Activated CD4-positive, CD25-positive, alpha-beta regulatory T cell treated with anti-CD3 and anti-CD28 coated beads, Interleukin-2, amount 50 U/mL, for 72 hours (primary cell): ENCODE measurements around the gene TSHZ2.

Experiments used
- DNase-seq: peaks from one replicate; pipeline ENCODE4 v3.0.0; 2021

TSHZ2 gene, protein sequence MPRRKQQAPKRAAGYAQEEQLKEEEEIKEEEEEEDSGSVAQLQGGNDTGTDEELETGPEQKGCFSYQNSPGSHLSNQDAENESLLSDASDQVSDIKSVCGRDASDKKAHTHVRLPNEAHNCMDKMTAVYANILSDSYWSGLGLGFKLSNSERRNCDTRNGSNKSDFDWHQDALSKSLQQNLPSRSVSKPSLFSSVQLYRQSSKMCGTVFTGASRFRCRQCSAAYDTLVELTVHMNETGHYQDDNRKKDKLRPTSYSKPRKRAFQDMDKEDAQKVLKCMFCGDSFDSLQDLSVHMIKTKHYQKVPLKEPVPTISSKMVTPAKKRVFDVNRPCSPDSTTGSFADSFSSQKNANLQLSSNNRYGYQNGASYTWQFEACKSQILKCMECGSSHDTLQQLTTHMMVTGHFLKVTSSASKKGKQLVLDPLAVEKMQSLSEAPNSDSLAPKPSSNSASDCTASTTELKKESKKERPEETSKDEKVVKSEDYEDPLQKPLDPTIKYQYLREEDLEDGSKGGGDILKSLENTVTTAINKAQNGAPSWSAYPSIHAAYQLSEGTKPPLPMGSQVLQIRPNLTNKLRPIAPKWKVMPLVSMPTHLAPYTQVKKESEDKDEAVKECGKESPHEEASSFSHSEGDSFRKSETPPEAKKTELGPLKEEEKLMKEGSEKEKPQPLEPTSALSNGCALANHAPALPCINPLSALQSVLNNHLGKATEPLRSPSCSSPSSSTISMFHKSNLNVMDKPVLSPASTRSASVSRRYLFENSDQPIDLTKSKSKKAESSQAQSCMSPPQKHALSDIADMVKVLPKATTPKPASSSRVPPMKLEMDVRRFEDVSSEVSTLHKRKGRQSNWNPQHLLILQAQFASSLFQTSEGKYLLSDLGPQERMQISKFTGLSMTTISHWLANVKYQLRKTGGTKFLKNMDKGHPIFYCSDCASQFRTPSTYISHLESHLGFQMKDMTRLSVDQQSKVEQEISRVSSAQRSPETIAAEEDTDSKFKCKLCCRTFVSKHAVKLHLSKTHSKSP (N-terminal part only)

DNA sequence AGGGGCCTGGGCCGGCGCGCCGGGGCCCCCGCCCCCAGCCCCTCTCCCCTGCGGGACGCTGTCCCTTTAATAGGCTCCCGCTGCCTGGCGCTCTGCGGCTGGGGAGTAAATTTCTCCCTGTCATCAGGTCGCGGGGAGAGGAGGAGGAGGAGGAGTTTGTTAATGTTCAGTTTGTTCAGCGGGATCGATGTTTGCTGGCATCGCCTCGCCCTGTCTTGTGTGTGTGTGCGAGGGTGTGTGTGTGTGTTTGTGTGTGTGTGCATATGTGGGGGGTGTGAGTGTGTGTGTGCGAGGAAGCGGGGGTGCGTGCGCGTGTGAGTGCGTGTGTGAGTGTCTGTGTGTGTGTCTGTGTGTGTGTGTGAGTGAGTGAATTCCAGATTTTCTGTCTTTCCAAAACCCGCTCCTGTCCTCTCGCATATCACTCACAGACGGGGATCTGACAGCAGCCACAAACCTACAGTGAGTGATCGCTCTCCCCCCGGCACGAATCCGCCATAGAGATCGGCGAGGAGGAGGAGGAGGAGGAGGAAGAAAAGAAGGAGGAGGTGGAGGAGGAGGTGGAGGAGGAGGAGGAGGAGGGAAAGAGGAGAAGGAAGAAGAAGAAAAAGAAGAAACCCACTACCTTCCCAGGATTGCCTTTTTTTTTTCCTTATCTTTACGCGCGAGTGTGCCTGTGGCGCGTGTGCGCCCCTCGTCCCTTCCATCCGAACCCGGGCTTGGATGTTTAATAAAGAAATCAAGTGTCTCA lies at the start of gene TSHZ2:
Gene TSHZ2 (plus strand): TSS at position 169 of the 748 bp plus-strand sequence. CDS start 936 bp downstream, outside the sequence.
- peak; percentile 34 for DNase-seq

DNA sequence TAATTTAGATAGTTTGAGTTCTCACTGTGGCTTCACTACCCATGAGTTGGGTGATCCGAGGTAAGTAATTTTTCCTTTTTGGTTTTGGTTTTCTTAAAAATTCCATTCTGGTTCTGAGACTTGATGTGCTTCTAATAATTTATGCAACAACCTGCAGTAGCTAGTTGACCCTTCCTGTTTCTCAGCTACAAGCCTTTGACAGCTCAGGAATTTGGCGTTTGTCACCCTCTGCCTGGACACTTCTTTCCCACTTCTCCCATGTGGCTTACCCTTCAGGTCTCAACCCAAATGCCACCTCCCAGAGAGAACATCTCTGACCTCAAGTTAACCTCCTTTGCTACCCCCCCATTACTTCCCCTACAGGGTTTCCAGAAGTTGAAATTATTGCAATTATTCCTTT lies 49.7 kb upstream of the TSHZ2 start:
- DNase-seq: no peak

- no peak for DNase-seq
Measured at GRCh38 chr20:52923123-52923937, 48.8 kb upstream of the TSHZ2 start.

- no peak for DNase-seq
Measured at GRCh38 chr20:52924411-52925271, 47.5 kb upstream of the TSHZ2 start.

GRCh38 chr20:52926505-52926904 lies 45.7 kb upstream of the TSHZ2 start:
- DNase-seq: no peak

- no peak for DNase-seq
Measured at GRCh38 chr20:52933867-52934266, 38.3 kb upstream of the TSHZ2 start.

- no peak for DNase-seq
Measured at GRCh38 chr20:52936351-52937340, 35.5 kb upstream of the TSHZ2 start.

GRCh38 chr20:52937591-52938100 lies 34.5 kb upstream of the TSHZ2 start:
- DNase-seq: no peak

- DNase-seq: no peak
Measured at GRCh38 chr20:52939141-52939540, 33.0 kb upstream of the TSHZ2 start.

DNA sequence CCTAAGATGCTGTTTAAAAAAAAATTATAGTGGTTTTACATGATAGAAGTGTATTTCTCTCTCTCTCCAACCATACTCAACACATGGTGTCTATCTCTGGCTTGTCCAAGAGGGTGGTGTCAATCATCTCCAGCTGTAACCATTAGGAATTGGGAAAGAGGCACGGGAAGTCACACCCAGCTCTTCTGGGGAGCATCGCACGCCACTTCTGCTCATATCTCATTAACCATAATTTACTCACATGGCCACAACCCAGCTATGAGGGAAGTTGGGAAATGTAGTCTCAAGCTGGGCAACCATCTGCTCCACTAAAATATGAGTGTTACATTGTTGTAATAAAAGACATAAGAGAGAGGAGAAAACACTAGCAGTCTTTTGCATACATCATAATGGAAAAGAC lies 30.4 kb upstream of the TSHZ2 start:
- DNase-seq: no peak

DNA sequence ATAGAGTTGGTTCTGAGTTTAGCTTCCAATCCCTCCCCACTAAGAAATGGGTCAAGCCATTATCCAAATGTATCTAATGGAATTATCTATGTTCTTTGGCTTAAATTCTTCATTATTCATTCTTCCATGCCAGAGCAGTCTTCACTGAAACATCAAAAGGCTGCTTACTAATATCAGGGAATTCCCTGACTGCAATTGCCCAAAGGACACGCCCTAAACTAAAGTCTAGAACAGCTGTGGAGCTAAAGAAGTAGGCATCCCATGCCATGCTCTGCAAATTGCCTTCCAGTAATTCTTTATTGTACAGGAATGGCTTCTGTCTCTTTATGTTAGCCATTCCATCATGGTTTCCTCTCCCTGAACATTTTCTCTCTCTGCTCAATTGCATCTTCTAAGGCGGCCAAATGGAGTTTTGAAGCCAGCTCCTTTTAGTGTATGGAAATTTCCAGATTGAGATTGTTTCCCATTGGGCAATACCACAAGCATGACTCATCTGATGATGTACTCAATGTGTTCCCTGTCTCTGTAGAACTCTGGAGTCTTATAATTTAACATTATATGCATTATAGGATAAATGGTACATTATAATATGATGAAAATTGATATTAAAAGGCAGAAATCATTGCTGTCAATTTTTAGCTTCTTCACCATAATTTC lies 28.8 kb upstream of the TSHZ2 start:
- no peak for DNase-seq

GRCh38 chr20:52945268-52945667 lies 26.9 kb upstream of the TSHZ2 start:
- no peak for DNase-seq

DNA sequence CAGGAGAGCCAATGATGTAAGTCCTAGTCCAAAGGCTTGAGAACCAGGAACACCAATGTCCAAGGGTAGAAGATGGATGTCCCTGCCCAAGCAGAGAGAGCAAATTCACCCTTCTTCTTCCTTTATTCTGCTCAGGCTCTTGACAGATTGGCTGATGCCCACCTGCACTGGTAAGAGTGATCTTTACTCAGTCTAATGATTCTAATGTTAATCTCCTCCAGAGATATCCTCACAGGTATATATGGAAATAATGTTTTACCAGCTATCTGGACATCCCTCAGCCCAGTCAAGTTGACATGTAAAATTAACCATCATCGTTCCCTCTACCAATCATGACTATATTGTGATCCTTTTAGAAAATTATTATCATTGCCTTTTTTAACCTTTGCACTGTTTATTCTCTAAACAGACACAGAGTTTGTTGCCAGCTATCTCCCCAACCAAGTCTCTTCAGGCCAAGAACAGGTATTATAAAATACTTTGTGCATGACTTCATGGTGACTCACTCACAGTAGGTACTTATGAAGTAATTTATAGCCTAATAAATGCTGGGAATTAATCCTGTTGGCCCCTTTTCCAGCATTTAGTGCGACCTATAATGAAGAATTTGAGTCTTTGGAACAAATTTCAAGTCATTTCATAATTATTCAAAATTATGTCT lies 26.2 kb upstream of the TSHZ2 start:
- DNase-seq: no peak

GRCh38 chr20:52948491-52948890 lies 23.7 kb upstream of the TSHZ2 start:
- no peak for DNase-seq

GRCh38 chr20:52953020-52953419 lies 19.1 kb upstream of the TSHZ2 start:
- DNase-seq: no peak

DNA sequence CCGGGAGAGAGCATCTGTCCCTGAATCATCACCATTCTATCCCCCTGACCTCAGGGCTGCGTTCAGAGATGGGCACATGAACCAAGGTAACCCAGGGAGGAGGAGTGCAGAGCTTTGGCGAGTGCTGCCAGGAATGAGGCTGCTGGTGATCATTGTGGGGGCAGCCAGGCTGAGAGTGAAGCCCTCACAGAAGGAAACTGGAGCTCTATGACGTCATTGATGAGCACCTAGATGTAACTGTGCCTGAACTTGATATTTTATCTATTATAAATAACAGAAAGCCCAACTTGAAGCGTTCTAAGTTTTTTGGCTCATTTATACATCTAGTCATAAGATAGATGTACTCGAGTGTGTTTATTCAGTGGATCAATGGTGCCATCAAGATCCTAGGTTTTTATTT lies 17.3 kb upstream of the TSHZ2 start:
- DNase-seq: no peak

DNA sequence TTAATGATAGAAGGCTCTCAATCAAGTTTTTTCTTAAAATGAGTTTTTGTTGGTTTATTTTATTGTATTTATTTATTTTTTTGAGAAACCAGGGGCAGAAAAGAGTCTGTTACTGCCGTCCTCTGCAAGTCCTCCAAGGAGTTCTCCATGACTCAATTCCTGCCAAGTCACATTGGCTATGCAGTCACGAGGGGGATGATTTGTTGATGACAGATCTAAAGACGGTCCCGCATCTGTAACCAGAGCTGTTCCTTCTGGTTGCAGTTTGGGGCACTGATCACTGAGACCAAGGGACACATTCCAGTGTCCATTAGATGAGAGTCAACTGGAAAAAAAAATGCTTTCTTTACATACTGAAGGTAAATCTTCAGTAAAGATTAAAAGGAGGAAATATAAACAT lies 13.9 kb upstream of the TSHZ2 start:
- no peak for DNase-seq

DNA sequence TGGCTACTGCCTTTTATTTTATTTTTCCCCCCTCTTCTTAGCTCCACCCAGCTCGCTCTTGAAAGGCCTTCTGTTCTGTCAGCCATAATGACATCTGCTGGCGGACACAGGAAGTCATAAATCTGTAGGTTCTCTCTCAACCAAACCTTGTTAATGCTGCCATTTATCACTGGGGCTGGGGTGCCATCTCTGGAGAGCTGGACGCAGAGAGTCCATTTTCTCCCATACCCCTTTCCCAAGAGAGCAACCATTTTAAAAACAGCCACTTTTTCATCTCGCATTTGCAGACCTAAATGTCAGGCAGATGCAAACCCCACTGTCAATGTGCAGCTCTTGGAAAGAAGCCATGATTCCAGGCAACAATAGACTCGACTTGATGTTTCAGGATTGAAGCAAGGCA lies 13.0 kb upstream of the TSHZ2 start:
- no peak for DNase-seq
